Measurements from ENCODE around the gene CRB2.

The CRB2 gene

GRCh38 chr9:123377211-123377971 is 21.4 kb downstream of the CRB2 start:
- TF ChIP-seq CTCF (IDR thresholded peaks at IDR 0.05), result no peak

DNA sequence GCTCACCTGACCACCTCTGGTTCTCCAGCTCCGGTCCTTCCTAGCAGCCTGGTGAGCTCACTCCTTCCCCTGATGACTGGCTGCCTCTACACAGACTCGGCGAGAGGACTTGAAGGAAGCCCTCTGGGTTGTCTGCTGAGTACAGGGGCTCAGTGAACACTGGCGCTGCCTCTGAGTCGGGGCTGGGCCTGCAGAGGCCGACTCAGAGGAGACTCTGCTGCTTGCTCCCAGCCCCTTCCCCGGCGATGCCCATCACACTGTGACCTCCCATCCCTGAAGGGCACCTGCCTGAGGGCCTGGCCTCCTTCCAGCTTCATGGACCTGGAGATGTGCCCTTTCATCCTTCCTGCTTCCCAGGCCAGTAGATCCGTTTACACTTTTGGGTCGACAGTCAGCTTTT is 22.0 kb downstream of the CRB2 start:
- no peak for TF ChIP-seq CTCF (IDR thresholded peaks at IDR 0.05)

- TF ChIP-seq CTCF (IDR thresholded peaks at IDR 0.05), result no peak
These were observed 23.1 kb downstream of the CRB2 start for GRCh38 chr9:123378956-123379660.

- no peak for TF ChIP-seq CTCF (IDR thresholded peaks at IDR 0.05)
These were observed 25.1 kb downstream of the CRB2 start for GRCh38 chr9:123380852-123381705.

GRCh38 chr9:123382653-123383511 is 26.9 kb downstream of the CRB2 start:
- TF ChIP-seq CTCF (IDR thresholded peaks at IDR 0.05), result no peak

GRCh38 chr9:123383512-123384170 is 27.6 kb downstream of the CRB2 start:
- TF ChIP-seq CTCF (IDR thresholded peaks at IDR 0.05), result no peak

Measured in LNCAP (cell line).